Suprapubic skin (tissue), 4 donors: Measurements from ENCODE around the gene ORC2. TPM values are rescaled to one million over a fixed set of nuclear protein-coding genes. Genes with fewer than 3 reads are reported as not detected.

Source experiments
- DNase-seq, 2 donors: peaks; one replicate each; pipeline ENCODE4 v3.0.0-alpha.2; 2019; ENCODE audit warnings: low spot score in 2 of 2
- H3K27ac ChIP-seq: fragments of 200-600 bp; sonication (generic); one replicate; pipeline ENCODE4 v1.5.1; 2019
- H3K27me3 ChIP-seq: fragments of 200-600 bp; sonication (generic); one replicate; pipeline ENCODE4 v1.5.1; 2019
- H3K36me3 ChIP-seq: fragments of 200-600 bp; sonication (generic); one replicate; pipeline ENCODE4 v1.5.1; 2019
- H3K4me1 ChIP-seq: fragments of 200-600 bp; sonication (generic); one replicate; pipeline ENCODE4 v1.5.1; 2019
- H3K4me3 ChIP-seq: fragments of 200-600 bp; sonication (generic); one replicate; pipeline ENCODE4 v1.5.1; 2019; ENCODE audit warnings: mild to moderate bottlenecking
- H3K9me3 ChIP-seq: fragments of 200-600 bp; sonication (generic); one replicate; pipeline ENCODE4 v1.5.1; 2019
- EP300 ChIP-seq: sonication (generic); formaldehyde crosslinking; IDR thresholded peaks from one replicate; pipeline ENCODE4 v1.6.1; 2017; ENCODE audit warnings: antibody characterized with exemption
- POLR2A ChIP-seq, 2 donors: fragments of 450-650 bp; IDR thresholded peaks; one replicate each; pipeline ENCODE4 v1.6.1; 2017; ENCODE audit warnings: antibody characterized with exemption in 2 of 2, mild to moderate bottlenecking in 2 of 2, moderate library complexity in 2 of 2
- POLR2AphosphoS5 ChIP-seq, 3 donors: sonication (generic); formaldehyde crosslinking; IDR thresholded peaks; one replicate each; pipeline ENCODE4 v1.6.1; 2017; ENCODE audit warnings: antibody characterized with exemption in 3 of 3
- WGBS: methylation state at CpG from one replicate; pipeline ENCODE4 v1.1.5; 2018; 5-methylcytosine and 5-hydroxymethylcytosine counted together
- total RNA-seq, 4 donors: library from RNA; depleted of rRNA; stranded (reverse); fragments of >200 nt; gene quantifications; one replicate each; pipeline ENCODE4 v1.1.0, GENCODE V29; 2016
- TF ChIP-seq, protein P1 (sequence below), 2 donors: fragments of 200-600 bp in 1 of 2; fragments of 450-650 bp in 1 of 2; sonication (generic) in 1 of 2; IDR thresholded peaks; one replicate each; pipeline ENCODE4 v1.5.1; 2016 to 2019; ENCODE audit warnings: antibody characterized with exemption in 2 of 2, mild to moderate bottlenecking in 1 of 2, moderate library complexity in 1 of 2

ORC2 gene
- total RNA-seq, 4 donors from 2014 or later, result 13.3 to 39.7 (median 17.3) TPM

DNA sequence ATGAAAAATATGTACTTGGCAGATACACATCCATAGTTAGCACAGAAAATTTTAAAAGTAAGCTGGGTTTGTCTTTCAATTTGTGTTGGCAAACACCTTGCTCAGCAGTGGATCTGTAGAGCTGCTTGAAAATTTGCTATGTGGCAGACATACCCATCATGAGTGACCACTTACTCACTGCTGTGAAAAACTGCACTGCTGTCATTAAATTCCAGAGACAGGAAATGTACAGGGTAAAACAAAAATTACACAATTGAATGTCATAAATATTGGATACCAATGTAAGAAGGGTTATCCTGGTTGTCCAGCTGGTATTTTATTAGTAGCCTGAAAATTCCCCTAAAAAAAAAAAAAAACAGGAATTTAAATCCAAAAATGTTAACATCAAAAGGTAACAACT lies 49.8 kb downstream of the ORC2 start:
- no peaks in the 10 kb centered on the region for H3K9me3 ChIP-seq
- no peaks in the 10 kb centered on the region for H3K4me1 ChIP-seq
- peaks cover 84% of the 10 kb centered on the region for H3K36me3 ChIP-seq
- H3K27me3 ChIP-seq, result no peaks in the 10 kb centered on the region
- no peak for DNase-seq
- TF ChIP-seq POLR2A (IDR thresholded peaks at IDR 0.05) (no peak), EP300 (no peak)
- no peak overlapping the region for H3K27ac ChIP-seq
- no peak overlapping the region for H3K4me3 ChIP-seq

DNA sequence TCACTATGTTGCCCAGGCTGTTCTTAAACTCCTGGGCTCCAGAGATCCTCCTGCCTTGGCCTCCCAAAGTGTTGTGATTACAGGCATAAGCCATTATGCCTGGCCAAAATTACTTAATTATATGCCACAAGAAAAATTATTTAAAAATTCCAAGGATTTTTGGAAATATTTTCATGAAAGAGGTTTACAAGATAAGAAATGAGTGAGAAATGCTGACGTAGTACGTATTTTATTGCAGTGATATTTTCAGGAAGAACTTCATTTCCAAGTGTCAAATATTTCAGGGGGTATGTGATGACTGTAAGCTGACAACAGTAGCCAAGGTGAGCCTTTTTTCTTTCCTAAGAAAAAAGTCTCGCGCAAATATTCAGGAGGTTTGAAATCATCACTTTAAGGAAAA lies 53.5 kb downstream of the ORC2 start:
- Histone ChIP-seq H3K9me3 (no peaks in the 10 kb centered on the region), H3K4me3 (no peak overlapping the region), H3K4me1 (no peaks in the 10 kb centered on the region), H3K36me3 (peaks cover 54% of the 10 kb centered on the region), H3K27ac (no peak overlapping the region), H3K27me3 (no peaks in the 10 kb centered on the region)
- WGBS, result 92% methylated on average over 4 of the region's 4 CpGs
- DNase-seq, result no peak
- TF ChIP-seq EP300, result no peak
- TF ChIP-seq POLR2A (IDR thresholded peaks at IDR 0.05), result no peak
- no peak for TF ChIP-seq POLR2AphosphoS5 (IDR thresholded peaks at IDR 0.05)
- TF ChIP-seq, protein P1, sequence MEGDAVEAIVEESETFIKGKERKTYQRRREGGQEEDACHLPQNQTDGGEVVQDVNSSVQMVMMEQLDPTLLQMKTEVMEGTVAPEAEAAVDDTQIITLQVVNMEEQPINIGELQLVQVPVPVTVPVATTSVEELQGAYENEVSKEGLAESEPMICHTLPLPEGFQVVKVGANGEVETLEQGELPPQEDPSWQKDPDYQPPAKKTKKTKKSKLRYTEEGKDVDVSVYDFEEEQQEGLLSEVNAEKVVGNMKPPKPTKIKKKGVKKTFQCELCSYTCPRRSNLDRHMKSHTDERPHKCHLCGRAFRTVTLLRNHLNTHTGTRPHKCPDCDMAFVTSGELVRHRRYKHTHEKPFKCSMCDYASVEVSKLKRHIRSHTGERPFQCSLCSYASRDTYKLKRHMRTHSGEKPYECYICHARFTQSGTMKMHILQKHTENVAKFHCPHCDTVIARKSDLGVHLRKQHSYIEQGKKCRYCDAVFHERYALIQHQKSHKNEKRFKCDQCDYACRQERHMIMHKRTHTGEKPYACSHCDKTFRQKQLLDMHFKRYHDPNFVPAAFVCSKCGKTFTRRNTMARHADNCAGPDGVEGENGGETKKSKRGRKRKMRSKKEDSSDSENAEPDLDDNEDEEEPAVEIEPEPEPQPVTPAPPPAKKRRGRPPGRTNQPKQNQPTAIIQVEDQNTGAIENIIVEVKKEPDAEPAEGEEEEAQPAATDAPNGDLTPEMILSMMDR (IDR thresholded peaks at IDR 0.05), result no peak

DNA sequence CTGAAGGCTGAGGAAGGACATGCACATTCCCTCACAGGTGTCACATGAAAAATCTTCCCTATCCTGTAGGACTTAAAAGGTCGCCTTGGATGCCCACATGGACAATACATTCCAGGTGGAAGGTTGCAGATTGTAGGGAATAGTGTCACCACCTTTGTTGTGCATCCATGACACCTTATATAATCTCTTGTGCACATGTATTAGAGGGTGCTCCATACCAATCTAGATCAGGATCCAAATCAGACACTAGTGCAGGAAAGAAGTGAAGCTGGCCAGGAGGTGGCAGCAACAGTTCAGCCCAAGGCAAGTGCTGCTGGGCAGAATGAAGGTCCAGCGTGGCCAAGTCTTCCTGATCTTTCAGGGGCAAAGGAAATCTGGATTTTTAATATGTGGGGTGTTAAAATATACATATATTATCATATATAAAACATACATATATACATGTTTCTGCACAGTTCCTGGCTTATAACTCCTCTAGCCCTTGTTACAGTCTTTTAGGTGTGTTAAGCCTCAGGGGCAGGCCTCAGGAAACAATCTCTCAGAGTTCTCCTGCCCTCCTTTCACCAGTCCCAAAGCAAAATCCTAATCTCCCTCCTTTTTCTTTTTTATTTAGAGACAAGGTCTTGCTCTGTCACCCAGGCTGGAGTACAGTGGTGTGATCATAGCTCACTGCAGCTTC lies 57.7 kb downstream of the ORC2 start:
- 41% methylated on average over 2 of the region's 2 CpGs for WGBS
- H3K4me1 ChIP-seq, result no peaks in the 10 kb centered on the region
- no peak for DNase-seq
- peaks cover 44% of the 10 kb centered on the region for H3K36me3 ChIP-seq
- H3K27me3 ChIP-seq, result no peaks in the 10 kb centered on the region
- H3K9me3 ChIP-seq, result no peaks in the 10 kb centered on the region
- TF ChIP-seq, protein P1 (IDR thresholded peaks at IDR 0.05), result peak; percentile 2 to 49
- TF ChIP-seq EP300 (no peak), POLR2A (IDR thresholded peaks at IDR 0.05) (no peak), POLR2AphosphoS5 (IDR thresholded peaks at IDR 0.05) (no peak)
- no peak overlapping the region for H3K4me3 ChIP-seq
- no peak overlapping the region for H3K27ac ChIP-seq

DNA sequence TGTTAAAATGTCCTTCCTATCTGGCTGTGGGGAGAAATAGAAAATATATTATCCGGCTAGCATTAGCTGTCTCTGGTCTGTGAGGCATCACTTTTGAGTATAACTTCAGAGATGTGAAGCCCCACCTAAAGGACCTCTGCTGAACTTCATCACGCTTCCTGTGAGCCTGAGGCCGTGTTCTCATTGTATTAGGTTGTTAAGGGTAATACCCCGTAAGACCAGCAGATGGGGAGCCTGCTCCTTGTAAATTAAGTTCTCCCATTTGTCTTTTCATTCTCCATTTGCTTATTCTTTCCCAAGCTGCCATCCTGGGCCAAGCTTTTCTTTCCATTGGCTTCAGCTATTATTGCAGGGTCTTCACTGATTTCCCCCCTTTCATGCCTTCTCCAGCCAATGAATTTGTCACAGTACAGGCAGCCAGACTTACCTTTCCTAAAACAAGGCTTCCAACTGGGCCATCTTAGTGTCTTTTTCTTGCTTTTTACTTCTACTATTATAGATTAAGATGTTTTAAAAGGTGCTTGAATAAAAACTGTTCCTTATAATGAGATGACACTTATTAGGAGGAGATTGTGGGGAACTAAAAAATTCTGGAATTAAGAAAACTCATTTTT lies 61.9 kb downstream of the ORC2 start:
- peak; percentile 67 to 83 for DNase-seq
- peaks cover 63% of the 10 kb centered on the region for H3K36me3 ChIP-seq
- H3K9me3 ChIP-seq, result no peaks in the 10 kb centered on the region
- H3K27ac ChIP-seq, result no peak overlapping the region
- WGBS, result 6% methylated on average over 4 of the region's 4 CpGs
- H3K27me3 ChIP-seq, result no peaks in the 10 kb centered on the region
- no peak overlapping the region for H3K4me3 ChIP-seq
- no peak for TF ChIP-seq EP300
- TF ChIP-seq, protein P1 (IDR thresholded peaks at IDR 0.05), result peak; percentile 72 to 81
- H3K4me1 ChIP-seq, result no peaks in the 10 kb centered on the region

DNA sequence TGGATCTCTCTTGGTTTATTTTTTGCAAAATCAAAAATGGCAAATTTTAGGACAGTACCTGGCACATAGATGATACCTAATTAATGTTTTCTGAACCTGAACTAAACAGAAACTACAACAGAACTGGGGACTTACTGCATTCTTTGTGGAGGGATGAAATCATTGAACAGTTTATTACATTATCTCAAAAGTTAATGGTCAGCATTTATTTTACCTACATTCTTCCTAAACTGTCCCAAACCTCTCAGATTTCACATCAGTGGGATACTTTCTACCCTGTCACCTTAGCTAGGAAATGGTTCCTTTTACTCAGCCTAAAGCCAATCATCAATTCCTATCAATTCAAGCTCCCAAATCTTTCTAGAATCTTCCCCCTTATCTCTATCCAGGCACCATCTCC lies 64.0 kb downstream of the ORC2 start:
- Histone ChIP-seq H3K27me3 (no peaks in the 10 kb centered on the region), H3K4me3 (no peak overlapping the region), H3K9me3 (no peaks in the 10 kb centered on the region), H3K4me1 (no peaks in the 10 kb centered on the region), H3K36me3 (peaks cover 79% of the 10 kb centered on the region), H3K27ac (no peak overlapping the region)
- TF ChIP-seq POLR2A (IDR thresholded peaks at IDR 0.05) (no peak), POLR2AphosphoS5 (IDR thresholded peaks at IDR 0.05) (no peak), EP300 (no peak)
- TF ChIP-seq, protein P1 (IDR thresholded peaks at IDR 0.05), result no peak
- no peak for DNase-seq
